GM21447 (cell line): ENCODE measurements around the gene LYPD4.
"Not testable (repeated sequence)": the region's sequence is repeated elsewhere in the genome, so short reads cannot be mapped to it uniquely, and the experiment has no call there.

Experiments
- ATAC-seq: cut with Tn5 transposase; IDR thresholded peaks from one replicate; pipeline ENCODE4 v1.9.1; 2021; ENCODE audit not compliant: unreplicated experiment

Gene LYPD4

DNA sequence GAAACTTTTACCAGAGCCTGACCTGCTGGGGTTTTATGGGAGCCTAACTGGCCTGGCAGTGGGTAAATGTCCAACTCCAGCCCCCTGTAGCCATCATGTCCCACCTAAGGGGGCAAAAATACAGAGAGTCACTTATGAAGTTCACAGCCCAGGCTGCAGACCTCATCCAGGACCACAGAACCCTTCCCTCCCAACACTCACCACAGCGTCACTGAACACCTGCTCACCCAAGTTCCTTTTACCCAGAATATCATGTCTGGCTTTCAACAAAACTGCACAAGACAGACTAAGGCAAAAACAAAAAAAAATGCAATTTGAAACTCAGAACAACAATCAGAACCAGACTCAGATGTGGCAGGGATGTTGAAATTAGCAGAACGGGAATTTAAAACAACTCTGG is 41.7 kb downstream of the LYPD4 start:
- ATAC-seq = no peak

- ATAC-seq = no peak
Observed at GRCh38 chr19:41801792-41802211, 42.7 kb downstream of the LYPD4 start.

DNA sequence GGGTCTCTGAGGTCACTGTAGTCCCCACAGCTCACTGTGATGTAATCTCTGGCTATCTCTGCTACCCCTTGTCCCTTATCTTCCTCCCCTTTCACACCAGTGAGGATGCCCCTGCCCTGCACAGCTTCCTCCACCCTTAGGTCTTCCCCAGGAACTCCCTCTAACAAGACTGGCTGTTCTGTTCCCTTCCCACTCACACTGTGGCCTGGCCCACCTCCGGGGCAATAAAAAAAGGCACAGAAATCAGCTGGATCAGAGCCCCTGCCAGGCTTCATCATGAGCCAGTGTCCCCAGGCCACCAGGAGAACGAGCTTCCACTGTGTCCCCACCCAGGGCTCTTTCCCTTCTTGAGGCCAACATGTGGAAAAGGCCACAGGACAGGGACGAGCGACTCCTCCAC is 43.5 kb downstream of the LYPD4 start:
- ATAC-seq = no peak

DNA sequence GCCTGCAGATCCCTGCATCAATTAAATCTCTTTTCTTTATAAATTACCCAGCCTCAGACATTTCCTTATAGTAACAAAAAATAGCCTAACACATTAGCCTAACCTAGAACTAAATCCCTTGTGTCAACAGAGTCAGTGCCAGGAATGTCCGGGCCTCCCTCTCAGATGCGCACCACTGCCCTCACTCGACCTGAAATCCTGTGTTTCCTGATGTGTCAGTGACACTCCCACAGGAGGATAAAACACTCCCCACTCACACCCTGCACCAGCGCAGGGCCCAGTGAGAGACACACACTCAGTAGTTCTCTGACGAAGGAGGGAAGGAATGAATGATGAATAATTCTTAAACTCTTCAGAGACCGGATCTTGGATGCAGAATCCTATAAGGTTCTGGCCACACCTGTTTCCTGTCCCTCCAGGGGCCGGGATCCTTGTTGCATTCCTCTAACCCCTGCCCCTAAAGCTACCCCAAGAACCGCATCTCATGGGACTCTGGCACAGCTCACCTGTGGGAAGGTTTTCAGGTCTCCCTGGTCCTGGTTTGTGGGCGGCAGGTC is 45.0 kb downstream of the LYPD4 start:
- ATAC-seq = no peak

DNA sequence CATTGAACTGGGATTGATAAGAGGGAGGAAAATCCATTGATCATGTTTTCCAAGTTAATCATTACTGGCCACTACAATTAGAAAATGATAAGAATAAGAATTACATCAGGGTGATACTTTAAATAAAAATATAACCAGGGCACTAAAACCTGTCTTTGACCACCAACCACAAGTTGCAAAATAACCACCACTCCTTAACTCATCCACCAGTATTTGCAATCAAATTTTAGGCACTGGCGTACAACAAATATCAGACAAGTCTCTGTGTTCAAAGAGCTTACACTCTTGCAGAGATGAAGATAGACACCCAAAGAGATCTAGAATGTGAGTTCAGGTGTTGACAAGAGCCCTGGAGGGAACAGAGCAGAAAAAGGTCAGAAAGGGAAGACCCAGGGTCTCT is 47.6 kb downstream of the LYPD4 start:
- ATAC-seq = no peak

DNA sequence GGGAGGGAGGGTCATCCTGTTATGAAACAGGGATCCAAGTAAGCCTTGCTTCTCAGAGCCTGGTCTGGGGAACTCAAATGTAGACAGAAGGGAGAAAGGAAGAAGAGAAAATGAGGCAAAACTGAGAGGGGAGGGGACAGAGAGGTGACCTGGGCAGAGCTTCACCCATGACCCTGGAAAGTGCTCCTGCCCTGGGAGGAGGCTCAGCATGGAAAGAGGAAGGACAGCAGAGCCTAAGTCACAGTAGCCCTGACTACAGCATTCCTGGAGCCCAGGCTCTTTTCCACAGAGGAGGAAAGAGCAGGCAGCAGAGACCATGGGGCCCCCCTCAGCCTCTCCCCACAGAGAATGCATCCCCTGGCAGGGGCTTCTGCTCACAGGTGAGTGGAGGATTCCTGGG is 48.1 kb downstream of the LYPD4 start, which contains the start of gene CEACAM3:
TSS of gene CEACAM3 (plus strand) at position 226 of the 400 bp plus-strand sequence. CDS start at position 317, 91 bp downstream.
- no peak for ATAC-seq

DNA sequence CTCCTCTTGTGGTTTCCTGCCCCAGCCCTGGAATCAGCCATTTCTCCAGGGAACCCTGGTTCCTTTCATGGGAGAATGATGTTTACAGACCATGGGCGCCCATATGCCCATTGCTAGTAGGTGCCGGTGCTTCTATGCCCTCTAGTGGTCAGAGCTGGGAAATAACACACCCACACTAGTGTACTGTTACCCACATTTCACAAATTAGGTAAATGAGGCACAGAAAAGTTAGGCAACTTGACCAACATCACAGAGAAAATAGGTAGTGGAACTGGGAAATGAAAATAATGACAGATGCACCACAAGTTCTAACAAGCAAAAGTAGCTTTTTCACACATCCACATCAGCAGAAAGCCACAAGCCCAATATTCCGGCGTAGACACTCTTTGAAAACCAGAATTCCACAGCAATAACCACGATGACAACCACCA is 49.4 kb downstream of the LYPD4 start:
- no peak for ATAC-seq

DNA sequence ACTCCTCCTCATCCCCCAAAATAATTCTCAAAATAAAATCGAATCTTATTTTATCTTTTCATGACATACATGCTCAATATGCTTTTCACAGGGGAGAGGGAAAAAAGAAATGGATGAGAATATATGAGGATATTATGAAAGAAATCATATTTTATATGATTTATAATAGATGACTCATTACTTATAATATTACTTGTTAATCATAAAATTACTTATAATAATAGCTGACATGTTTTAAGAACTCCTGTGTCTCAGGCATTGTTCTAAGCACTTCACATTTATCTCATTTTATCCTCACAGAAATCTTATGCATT is 51.1 kb downstream of the LYPD4 start:
- ATAC-seq = no peak

GRCh38 chr19:41792513-41793413 is 51.7 kb downstream of the LYPD4 start:
- ATAC-seq = no peak

DNA sequence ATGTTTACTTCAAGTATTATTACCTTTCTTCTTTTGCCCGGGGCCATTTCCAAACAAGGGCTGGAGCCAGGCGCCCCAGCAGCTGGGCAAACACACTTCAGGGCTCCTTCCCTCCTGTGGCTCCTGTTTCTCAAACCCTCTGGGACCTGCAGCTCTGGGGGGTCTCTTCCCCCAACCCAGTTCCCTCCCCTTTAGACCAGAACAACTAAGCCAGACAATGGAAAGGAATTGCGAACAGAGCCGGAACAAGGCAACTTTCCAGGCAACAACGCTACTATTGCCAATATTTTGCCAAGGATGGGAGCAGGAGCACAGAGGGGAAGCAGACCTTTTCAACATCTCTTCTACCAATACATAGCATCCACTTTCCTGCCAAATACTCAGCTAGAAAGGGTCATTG is 55.4 kb downstream of the LYPD4 start:
- ATAC-seq = not testable (repeated sequence)

GRCh38 chr19:41788518-41788917 is 56.0 kb downstream of the LYPD4 start:
- ATAC-seq = not testable (repeated sequence)
